ENCODE results near the gene SELENOW.
"Not testable (repeated sequence)": the region's sequence is repeated elsewhere in the genome, so short reads cannot be mapped to it uniquely, and the experiment has no call there.

SELENOW gene

GRCh38 chr19:47765523-47766358 lies 12.8 kb upstream of the SELENOW start:
- TF ChIP-seq, protein P1, sequence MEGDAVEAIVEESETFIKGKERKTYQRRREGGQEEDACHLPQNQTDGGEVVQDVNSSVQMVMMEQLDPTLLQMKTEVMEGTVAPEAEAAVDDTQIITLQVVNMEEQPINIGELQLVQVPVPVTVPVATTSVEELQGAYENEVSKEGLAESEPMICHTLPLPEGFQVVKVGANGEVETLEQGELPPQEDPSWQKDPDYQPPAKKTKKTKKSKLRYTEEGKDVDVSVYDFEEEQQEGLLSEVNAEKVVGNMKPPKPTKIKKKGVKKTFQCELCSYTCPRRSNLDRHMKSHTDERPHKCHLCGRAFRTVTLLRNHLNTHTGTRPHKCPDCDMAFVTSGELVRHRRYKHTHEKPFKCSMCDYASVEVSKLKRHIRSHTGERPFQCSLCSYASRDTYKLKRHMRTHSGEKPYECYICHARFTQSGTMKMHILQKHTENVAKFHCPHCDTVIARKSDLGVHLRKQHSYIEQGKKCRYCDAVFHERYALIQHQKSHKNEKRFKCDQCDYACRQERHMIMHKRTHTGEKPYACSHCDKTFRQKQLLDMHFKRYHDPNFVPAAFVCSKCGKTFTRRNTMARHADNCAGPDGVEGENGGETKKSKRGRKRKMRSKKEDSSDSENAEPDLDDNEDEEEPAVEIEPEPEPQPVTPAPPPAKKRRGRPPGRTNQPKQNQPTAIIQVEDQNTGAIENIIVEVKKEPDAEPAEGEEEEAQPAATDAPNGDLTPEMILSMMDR (conservative IDR thresholded peaks at IDR 0.05; ENCODE audit: low read depth, low read length): peak; percentile 92
- no peak for DNase-seq (ENCODE audit: low read depth)
- H3K4me3 ChIP-seq (ENCODE audit: low read length): no peak overlapping the region

- H3K4me3 ChIP-seq (ENCODE audit: low read length): no peak overlapping the region
- DNase-seq (ENCODE audit: low read depth): no peak
- TF ChIP-seq, protein P1 (conservative IDR thresholded peaks at IDR 0.05; ENCODE audit: low read depth, low read length): no peak
Measured at GRCh38 chr19:47766359-47766620, 12.2 kb upstream of the SELENOW start.

GRCh38 chr19:47766670-47767069 lies 11.8 kb upstream of the SELENOW start:
- no peak overlapping the region for H3K4me3 ChIP-seq (ENCODE audit: low read length)
- TF ChIP-seq, protein P1 (conservative IDR thresholded peaks at IDR 0.05; ENCODE audit: low read depth, low read length): no peak
- DNase-seq (ENCODE audit: low read depth): no peak

GRCh38 chr19:47767349-47767748 lies 11.2 kb upstream of the SELENOW start:
- H3K4me3 ChIP-seq (ENCODE audit: low read length): no peak overlapping the region
- no peak for DNase-seq (ENCODE audit: low read depth)
- TF ChIP-seq, protein P1 (conservative IDR thresholded peaks at IDR 0.05; ENCODE audit: low read depth, low read length): no peak

- no peak overlapping the region for H3K4me3 ChIP-seq (ENCODE audit: low read length)
- DNase-seq (ENCODE audit: low read depth): no peak
- TF ChIP-seq, protein P1 (conservative IDR thresholded peaks at IDR 0.05; ENCODE audit: low read depth, low read length): peak; percentile 16
Measured at GRCh38 chr19:47768604-47769003, 9.9 kb upstream of the SELENOW start.

- TF ChIP-seq, protein P1 (conservative IDR thresholded peaks at IDR 0.05; ENCODE audit: low read depth, low read length): no peak
- no peak overlapping the region for H3K4me3 ChIP-seq (ENCODE audit: low read length)
- no peak for DNase-seq (ENCODE audit: low read depth)
Measured at GRCh38 chr19:47769534-47769933, 9.0 kb upstream of the SELENOW start.

- not testable (repeated sequence) for DNase-seq (ENCODE audit: low read depth); H3K4me3 ChIP-seq (ENCODE audit: low read length)
Measured at GRCh38 chr19:47771291-47771690, 7.2 kb upstream of the SELENOW start.
